Measurements from ENCODE around the gene CLASP2.

The CLASP2 gene

GRCh38 chr3:33668618-33669017, 49.4 kb downstream of the CLASP2 start:
- H3K27me3 ChIP-seq (ENCODE audit: control insufficient read depth in 3 of 3, insufficient read depth in 3 of 3, low read depth in 1 of 3, low read length in 3 of 3), result no peaks in the 10 kb centered on the region
- H3K4me3 ChIP-seq (ENCODE audit: low read length in 2 of 2), result no peak overlapping the region
- no peak overlapping the region for H2BK15ac ChIP-seq (ENCODE audit: low read length)
- no peak overlapping the region for H2AFZ ChIP-seq (ENCODE audit: low read length)
- H3K9ac ChIP-seq (ENCODE audit: low read depth, low read length, poor library complexity), result no peak overlapping the region
- H3K4me2 ChIP-seq (ENCODE audit: insufficient read depth, low read length, poor library complexity, severe bottlenecking), result no peak overlapping the region
- H3K18ac ChIP-seq (ENCODE audit: low read length), result no peak overlapping the region
- H3K23ac ChIP-seq (ENCODE audit: low read depth, low read length, poor library complexity), result no peak overlapping the region
- no peak overlapping the region for H4K8ac ChIP-seq (ENCODE audit: low read depth, low read length)
- H2BK120ac ChIP-seq (ENCODE audit: low read depth, low read length), result no peak overlapping the region
- peaks cover 0 to 15% of the 10 kb centered on the region in 2 donors for H3K36me3 ChIP-seq (replicated peaks in 1 of 2; ENCODE audit: control insufficient read depth in 2 of 2, insufficient read depth in 2 of 2, low read length in 2 of 2)
- H3K4me1 ChIP-seq (ENCODE audit: control insufficient read depth in 2 of 2, insufficient read depth in 1 of 2, low read depth in 1 of 2, low read length in 2 of 2), result peaks cover 0 to 2% of the 10 kb centered on the region in 2 donors
- WGBS, 2 donors (ENCODE audit: extremely low coverage in 2 of 2, insufficient read length in 2 of 2, insufficient replicate concordance in 1 of 2), result no CpG with 5 or more reads among the region's 5 CpGs
- H3K27ac ChIP-seq (replicated peaks; ENCODE audit: low read length), result no peak overlapping the region
- no peak overlapping the region for H2BK5ac ChIP-seq (ENCODE audit: low read length)
- no peak overlapping the region for H2AK5ac ChIP-seq (ENCODE audit: low read depth, low read length)
- no peak overlapping the region for H3K4ac ChIP-seq (ENCODE audit: low read length)
- H2BK12ac ChIP-seq (ENCODE audit: low read length), result no peak overlapping the region
- H4K91ac ChIP-seq (ENCODE audit: low read depth, low read length, poor library complexity), result no peak overlapping the region
- DNase-seq (ENCODE audit: low spot score), result no peak
- H3K79me1 ChIP-seq (ENCODE audit: low read depth, low read length), result no peaks in the 10 kb centered on the region
- peaks cover 2 to 6% of the 10 kb centered on the region in 2 donors for H3K9me3 ChIP-seq (replicated peaks in 1 of 2; ENCODE audit: control insufficient read depth in 2 of 2, insufficient read depth in 1 of 2, low read depth in 1 of 2, low read length in 2 of 2)
- no peak overlapping the region for H3K14ac ChIP-seq (ENCODE audit: low read length)

GRCh38 chr3:33665294-33665693, 52.8 kb downstream of the CLASP2 start:
- Histone ChIP-seq H2AK5ac (ENCODE audit: low read depth, low read length) (no peak overlapping the region), H3K18ac (ENCODE audit: low read length) (no peak overlapping the region), H2BK5ac (ENCODE audit: low read length) (no peak overlapping the region), H3K14ac (ENCODE audit: low read length) (no peak overlapping the region), H2BK120ac (ENCODE audit: low read depth, low read length) (no peak overlapping the region), H3K9ac (ENCODE audit: low read depth, low read length, poor library complexity) (no peak overlapping the region), H3K4me2 (ENCODE audit: insufficient read depth, low read length, poor library complexity, severe bottlenecking) (no peak overlapping the region), H2BK12ac (ENCODE audit: low read length) (no peak overlapping the region), H3K4me1 (ENCODE audit: control insufficient read depth in 2 of 2, insufficient read depth in 1 of 2, low read depth in 1 of 2, low read length in 2 of 2) (peaks cover 2 to 3% of the 10 kb centered on the region in 2 donors), H4K91ac (ENCODE audit: low read depth, low read length, poor library complexity) (no peak overlapping the region), H3K36me3 (replicated peaks in 1 of 2; ENCODE audit: control insufficient read depth in 2 of 2, insufficient read depth in 2 of 2, low read length in 2 of 2) (peaks cover 0 to 6% of the 10 kb centered on the region in 2 donors), H2BK15ac (ENCODE audit: low read length) (no peak overlapping the region), H3K23ac (ENCODE audit: low read depth, low read length, poor library complexity) (no peak overlapping the region), H3K79me1 (ENCODE audit: low read depth, low read length) (no peaks in the 10 kb centered on the region), H2AFZ (ENCODE audit: low read length) (no peak overlapping the region), H3K9me3 (replicated peaks in 1 of 2; ENCODE audit: control insufficient read depth in 2 of 2, insufficient read depth in 1 of 2, low read depth in 1 of 2, low read length in 2 of 2) (no peaks in the 10 kb centered on the region), H3K4ac (ENCODE audit: low read length) (no peak overlapping the region), H3K4me3 (ENCODE audit: low read length in 2 of 2) (no peak overlapping the region), H4K8ac (ENCODE audit: low read depth, low read length) (no peak overlapping the region), H3K27ac (replicated peaks; ENCODE audit: low read length) (no peak overlapping the region), H3K27me3 (ENCODE audit: control insufficient read depth in 3 of 3, insufficient read depth in 3 of 3, low read depth in 1 of 3, low read length in 3 of 3) (no peaks in the 10 kb centered on the region)
- DNase-seq (ENCODE audit: low spot score), result no peak
- WGBS, 2 donors (ENCODE audit: extremely low coverage in 2 of 2, insufficient read length in 2 of 2, insufficient replicate concordance in 1 of 2), result 100% methylated on average over 1 of the region's 2 CpGs; no CpG with 5 or more reads in 1 of the 2 donors

GRCh38 chr3:33664195-33664594, 53.9 kb downstream of the CLASP2 start:
- peaks cover 0 to 6% of the 10 kb centered on the region in 2 donors for H3K36me3 ChIP-seq (replicated peaks in 1 of 2; ENCODE audit: control insufficient read depth in 2 of 2, insufficient read depth in 2 of 2, low read length in 2 of 2)
- H3K18ac ChIP-seq (ENCODE audit: low read length), result no peak overlapping the region
- peaks cover 2 to 10% of the 10 kb centered on the region in 2 donors for H3K4me1 ChIP-seq (ENCODE audit: control insufficient read depth in 2 of 2, insufficient read depth in 1 of 2, low read depth in 1 of 2, low read length in 2 of 2)
- H3K27ac ChIP-seq (replicated peaks; ENCODE audit: low read length), result no peak overlapping the region
- no peak overlapping the region for H2BK15ac ChIP-seq (ENCODE audit: low read length)
- WGBS, 2 donors (ENCODE audit: extremely low coverage in 2 of 2, insufficient read length in 2 of 2, insufficient replicate concordance in 1 of 2), result no CpG with 5 or more reads among the region's 1 CpG
- H3K9ac ChIP-seq (ENCODE audit: low read depth, low read length, poor library complexity), result no peak overlapping the region
- H4K91ac ChIP-seq (ENCODE audit: low read depth, low read length, poor library complexity), result no peak overlapping the region
- no peaks in the 10 kb centered on the region for H3K79me1 ChIP-seq (ENCODE audit: low read depth, low read length)
- no peak overlapping the region for H3K23ac ChIP-seq (ENCODE audit: low read depth, low read length, poor library complexity)
- no peak overlapping the region for H3K4ac ChIP-seq (ENCODE audit: low read length)
- H2BK12ac ChIP-seq (ENCODE audit: low read length), result no peak overlapping the region
- H3K27me3 ChIP-seq (ENCODE audit: control insufficient read depth in 3 of 3, insufficient read depth in 3 of 3, low read depth in 1 of 3, low read length in 3 of 3), result no peaks in the 10 kb centered on the region
- no peak overlapping the region for H2BK120ac ChIP-seq (ENCODE audit: low read depth, low read length)
- no peak overlapping the region for H3K14ac ChIP-seq (ENCODE audit: low read length)
- no peak for DNase-seq (ENCODE audit: low spot score)
- no peak overlapping the region for H3K4me2 ChIP-seq (ENCODE audit: insufficient read depth, low read length, poor library complexity, severe bottlenecking)
- no peak overlapping the region for H3K4me3 ChIP-seq (ENCODE audit: low read length in 2 of 2)
- no peak overlapping the region for H2BK5ac ChIP-seq (ENCODE audit: low read length)
- no peak overlapping the region for H2AFZ ChIP-seq (ENCODE audit: low read length)
- no peak overlapping the region for H2AK5ac ChIP-seq (ENCODE audit: low read depth, low read length)
- no peaks in the 10 kb centered on the region for H3K9me3 ChIP-seq (replicated peaks in 1 of 2; ENCODE audit: control insufficient read depth in 2 of 2, insufficient read depth in 1 of 2, low read depth in 1 of 2, low read length in 2 of 2)
- no peak overlapping the region for H4K8ac ChIP-seq (ENCODE audit: low read depth, low read length)

GRCh38 chr3:33663042-33663441, 55.0 kb downstream of the CLASP2 start:
- Histone ChIP-seq H2AFZ (ENCODE audit: low read length) (no peak overlapping the region), H3K27ac (replicated peaks; ENCODE audit: low read length) (no peak overlapping the region)

More at GRCh38 chr3:33663042-33663441, 55.0 kb downstream of the CLASP2 start:
- Histone ChIP-seq H2BK5ac (ENCODE audit: low read length) (no peak overlapping the region), H2AK5ac (ENCODE audit: low read depth, low read length) (no peak overlapping the region), H3K4me2 (ENCODE audit: insufficient read depth, low read length, poor library complexity, severe bottlenecking) (no peak overlapping the region), H3K14ac (ENCODE audit: low read length) (no peak overlapping the region), H3K9me3 (replicated peaks in 1 of 2; ENCODE audit: control insufficient read depth in 2 of 2, insufficient read depth in 1 of 2, low read depth in 1 of 2, low read length in 2 of 2) (no peaks in the 10 kb centered on the region), H3K27me3 (ENCODE audit: control insufficient read depth in 3 of 3, insufficient read depth in 3 of 3, low read depth in 1 of 3, low read length in 3 of 3) (no peaks in the 10 kb centered on the region), H3K36me3 (replicated peaks in 1 of 2; ENCODE audit: control insufficient read depth in 2 of 2, insufficient read depth in 2 of 2, low read length in 2 of 2) (peaks cover 0 to 6% of the 10 kb centered on the region in 2 donors), H3K4ac (ENCODE audit: low read length) (no peak overlapping the region), H3K4me3 (ENCODE audit: low read length in 2 of 2) (no peak overlapping the region), H4K91ac (ENCODE audit: low read depth, low read length, poor library complexity) (no peak overlapping the region), H3K9ac (ENCODE audit: low read depth, low read length, poor library complexity) (no peak overlapping the region), H3K79me1 (ENCODE audit: low read depth, low read length) (no peaks in the 10 kb centered on the region), H4K8ac (ENCODE audit: low read depth, low read length) (no peak overlapping the region), H3K18ac (ENCODE audit: low read length) (no peak overlapping the region), H2BK12ac (ENCODE audit: low read length) (no peak overlapping the region), H2BK15ac (ENCODE audit: low read length) (no peak overlapping the region), H3K4me1 (ENCODE audit: control insufficient read depth in 2 of 2, insufficient read depth in 1 of 2, low read depth in 1 of 2, low read length in 2 of 2) (peaks cover 2 to 13% of the 10 kb centered on the region in 2 donors), H2BK120ac (ENCODE audit: low read depth, low read length) (no peak overlapping the region), H3K23ac (ENCODE audit: low read depth, low read length, poor library complexity) (no peak overlapping the region)
- no peak for DNase-seq (ENCODE audit: low spot score)

All from neuronal stem cell (in vitro differentiated cells).